ENCODE measurements around the gene WLS.

DNA sequence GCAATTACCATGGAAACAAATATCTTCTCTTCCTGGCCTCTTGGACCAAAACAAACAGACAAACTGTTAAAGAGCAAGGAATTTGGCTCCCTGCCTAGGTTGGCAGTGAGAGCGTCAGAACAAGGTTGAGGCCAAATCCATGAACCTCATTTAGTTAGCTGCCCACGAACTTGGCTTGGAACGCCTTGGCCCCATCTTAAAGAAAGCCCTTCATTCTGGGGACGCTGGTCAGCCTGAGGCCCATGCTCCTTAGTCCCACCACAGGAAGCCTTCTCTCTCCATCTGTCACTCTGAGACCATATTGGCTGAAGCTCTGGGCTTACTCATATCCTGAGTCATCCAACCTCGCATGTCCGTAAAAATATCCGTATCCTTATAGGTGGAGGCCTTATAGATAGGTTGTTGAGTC, 119.5 kb downstream of the WLS start:
- TF ChIP-seq, protein P1, sequence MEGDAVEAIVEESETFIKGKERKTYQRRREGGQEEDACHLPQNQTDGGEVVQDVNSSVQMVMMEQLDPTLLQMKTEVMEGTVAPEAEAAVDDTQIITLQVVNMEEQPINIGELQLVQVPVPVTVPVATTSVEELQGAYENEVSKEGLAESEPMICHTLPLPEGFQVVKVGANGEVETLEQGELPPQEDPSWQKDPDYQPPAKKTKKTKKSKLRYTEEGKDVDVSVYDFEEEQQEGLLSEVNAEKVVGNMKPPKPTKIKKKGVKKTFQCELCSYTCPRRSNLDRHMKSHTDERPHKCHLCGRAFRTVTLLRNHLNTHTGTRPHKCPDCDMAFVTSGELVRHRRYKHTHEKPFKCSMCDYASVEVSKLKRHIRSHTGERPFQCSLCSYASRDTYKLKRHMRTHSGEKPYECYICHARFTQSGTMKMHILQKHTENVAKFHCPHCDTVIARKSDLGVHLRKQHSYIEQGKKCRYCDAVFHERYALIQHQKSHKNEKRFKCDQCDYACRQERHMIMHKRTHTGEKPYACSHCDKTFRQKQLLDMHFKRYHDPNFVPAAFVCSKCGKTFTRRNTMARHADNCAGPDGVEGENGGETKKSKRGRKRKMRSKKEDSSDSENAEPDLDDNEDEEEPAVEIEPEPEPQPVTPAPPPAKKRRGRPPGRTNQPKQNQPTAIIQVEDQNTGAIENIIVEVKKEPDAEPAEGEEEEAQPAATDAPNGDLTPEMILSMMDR (IDR thresholded peaks at IDR 0.05) = no peak
- no peak for TF ChIP-seq EP300 (IDR thresholded peaks at IDR 0.05)
- no peak for TF ChIP-seq POLR2A (IDR thresholded peaks at IDR 0.05; ENCODE audit: low read depth)

Data from esophagus muscularis mucosa (tissue), 4 donors.